CD4-positive, alpha-beta memory T cell (primary cell): ENCODE data around the gene GPI. TPM values are rescaled to one million over a fixed set of nuclear protein-coding genes. Genes with fewer than 3 reads are reported as not detected.
"Not testable (repeated sequence)": the region's sequence is repeated elsewhere in the genome, so short reads cannot be mapped to it uniquely, and the experiment has no call there.

Experiments used
- CTCF ChIA-PET: fragments of 350-600 bp; sonication (Branson Sonifier 250); formaldehyde crosslinking; loops from one replicate; lab custom pipeline; 2021; ENCODE audit warnings: inconsistent platforms; ENCODE audit not compliant: partially characterized antibody; lab: Charles Lee
- POLR2A ChIA-PET: fragments of 350-600 bp; sonication (Branson Sonifier 250); formaldehyde crosslinking; loops from one replicate; lab custom pipeline; 2021; ENCODE audit not compliant: partially characterized antibody; lab: Charles Lee
- DNase-seq, 5 donors: peaks; one replicate each; pipeline versions ENCODE4 v3.0.0 to v3.0.0-alpha.2; 2020 to 2022; ENCODE audit warnings: mixed read lengths in 1 of 5
- H3K27ac ChIP-seq: one replicate; pipeline ENCODE4 v1.7.0; 2013; ENCODE audit warnings: low read depth, low read length
- H3K27me3 ChIP-seq: 2 replicates; pipeline ENCODE4 v1.7.0; 2013; ENCODE audit warnings: mild to moderate bottlenecking, low read length, moderate library complexity; ENCODE audit not compliant: insufficient read depth
- H3K36me3 ChIP-seq: 2 replicates; pipeline ENCODE4 v1.7.0; 2013; ENCODE audit warnings: mild to moderate bottlenecking, low read length, moderate library complexity; ENCODE audit not compliant: insufficient read depth
- H3K4me1 ChIP-seq: 2 replicates; pipeline ENCODE4 v1.7.0; 2013; ENCODE audit warnings: mild to moderate bottlenecking, low read length, moderate library complexity; ENCODE audit not compliant: insufficient read depth
- H3K4me3 ChIP-seq, 2 donors: one replicate each; pipeline ENCODE4 v1.7.0; 2013; ENCODE audit warnings: low read length in 2 of 2, mild to moderate bottlenecking in 1 of 2
- H3K9me3 ChIP-seq, 2 donors: one replicate each; pipeline ENCODE4 v1.7.0; 2013; ENCODE audit warnings: low read length in 2 of 2, control low read depth in 1 of 2; ENCODE audit not compliant: control insufficient read depth in 1 of 2
- H3K27ac Mint-ChIP-seq, 7 donors: one replicate each; pipeline ENCODE4 v1.8.0; 2020 to 2021; ENCODE audit warnings: mixed read lengths in 7 of 7, mild to moderate bottlenecking in 6 of 7, inconsistent platforms in 3 of 7, moderate library complexity in 3 of 7
- H3K27me3 Mint-ChIP-seq, 2 donors: one replicate each; pipeline ENCODE4 v1.8.0; 2020 to 2021; ENCODE audit warnings: mixed read lengths in 2 of 2
- H3K36me3 Mint-ChIP-seq, 2 donors: one replicate each; pipeline ENCODE4 v1.8.0; 2020 to 2021; ENCODE audit warnings: mixed read lengths in 2 of 2, inconsistent platforms in 1 of 2, mild to moderate bottlenecking in 1 of 2
- H3K4me1 Mint-ChIP-seq, 4 donors: one replicate each; pipeline ENCODE4 v1.8.0; 2020 to 2021; ENCODE audit warnings: mixed read lengths in 4 of 4, mild to moderate bottlenecking in 1 of 4
- H3K4me3 Mint-ChIP-seq, 8 donors: one replicate each; pipeline ENCODE4 v1.8.0; 2020 to 2021; ENCODE audit warnings: mixed read lengths in 8 of 8, mild to moderate bottlenecking in 7 of 8, moderate library complexity in 6 of 8, inconsistent platforms in 3 of 8
- H3K9me3 Mint-ChIP-seq, 8 donors: one replicate each; pipeline ENCODE4 v1.8.0; 2020 to 2021; ENCODE audit warnings: mixed read lengths in 8 of 8, mild to moderate bottlenecking in 5 of 8, inconsistent platforms in 3 of 8, moderate library complexity in 1 of 8
- intact Hi-C: fragments of 100-400 bp; cut with micrococcal nuclease; formaldehyde crosslinking; loops from one replicate; pipeline ENCODE4 v1.15.1; 2023
- polyA plus RNA-seq, 2 donors: library from polyadenylated mRNA; unstranded; fragments of 300-500 nt; fragmentation: Illumina TruSeq; gene quantifications; one replicate each; pipeline ENCODE4 v1.2.3, GENCODE V29; 2021
- total RNA-seq, 2 experiments: library from RNA; stranded (reverse); gene quantifications; one replicate each; pipeline ENCODE4 v1.2.3, GENCODE V29; 2021

Gene GPI
- total and polyA plus RNA-seq, 4 experiments from 2014 or later: 121 to 156 (median 127) TPM

DNA sequence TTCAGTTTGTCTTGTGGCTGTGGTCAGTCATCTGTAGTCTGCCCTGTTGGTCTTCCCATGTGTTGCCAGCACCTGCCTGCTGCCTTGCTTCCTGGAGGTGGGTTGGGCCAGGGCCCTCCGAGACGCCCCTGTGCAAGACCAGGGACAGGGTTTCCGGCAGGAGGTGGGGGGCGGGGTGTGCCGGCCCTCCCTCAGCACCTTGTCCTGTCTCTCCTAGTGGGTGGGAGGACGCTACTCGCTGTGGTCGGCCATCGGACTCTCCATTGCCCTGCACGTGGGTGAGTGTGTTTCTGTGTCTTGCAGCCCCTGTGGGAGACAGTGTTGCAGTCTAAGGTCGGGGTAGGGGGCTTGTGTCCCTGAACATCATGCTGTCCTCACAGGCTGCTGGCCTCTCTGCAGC, 28.0 kb downstream of the GPI start:
- Histone ChIP-seq H3K27me3 (no peaks in the 10 kb centered on the region), H3K4me3 (no peak overlapping the region), H3K4me1 (no peaks in the 10 kb centered on the region), H3K36me3 (peaks cover 65% of the 10 kb centered on the region), H3K9me3 (no peaks in the 10 kb centered on the region), H3K27ac (no peak overlapping the region)
- intact Hi-C loops: no loop called here
- H3K36me3 Mint-ChIP-seq: peaks cover 4 to 31% of the 10 kb centered on the region in 2 donors
- CTCF ChIA-PET: no interaction called here
- H3K27me3 Mint-ChIP-seq: no peaks in the 10 kb centered on the region
- H3K4me3 Mint-ChIP-seq: no peak overlapping the region
- DNase-seq: no peak
- no peaks in the 10 kb centered on the region for H3K9me3 Mint-ChIP-seq
- POLR2A ChIA-PET: no interaction called here
- H3K4me1 Mint-ChIP-seq: no peaks in the 10 kb centered on the region
- H3K27ac Mint-ChIP-seq: no peak overlapping the region

DNA sequence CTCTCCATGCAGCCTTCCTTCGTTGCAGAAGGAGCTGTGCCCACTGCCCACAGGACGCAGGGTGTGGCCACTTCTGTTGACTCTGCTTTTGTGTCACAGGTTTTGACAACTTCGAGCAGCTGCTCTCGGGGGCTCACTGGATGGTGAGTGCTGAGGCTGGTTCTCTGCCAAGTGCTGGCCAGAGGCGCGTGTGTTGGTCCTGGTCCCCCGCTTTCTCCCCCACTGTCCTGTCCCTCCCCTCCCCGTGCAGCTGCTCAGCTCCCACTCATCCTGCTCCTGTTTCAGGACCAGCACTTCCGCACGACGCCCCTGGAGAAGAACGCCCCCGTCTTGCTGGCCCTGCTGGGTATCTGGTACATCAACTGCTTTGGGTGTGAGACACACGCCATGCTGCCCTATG, 28.6 kb downstream of the GPI start:
- CTCF ChIA-PET: no interaction called here
- POLR2A ChIA-PET: no interaction called here
- no peak overlapping the region for H3K27ac Mint-ChIP-seq

DNA sequence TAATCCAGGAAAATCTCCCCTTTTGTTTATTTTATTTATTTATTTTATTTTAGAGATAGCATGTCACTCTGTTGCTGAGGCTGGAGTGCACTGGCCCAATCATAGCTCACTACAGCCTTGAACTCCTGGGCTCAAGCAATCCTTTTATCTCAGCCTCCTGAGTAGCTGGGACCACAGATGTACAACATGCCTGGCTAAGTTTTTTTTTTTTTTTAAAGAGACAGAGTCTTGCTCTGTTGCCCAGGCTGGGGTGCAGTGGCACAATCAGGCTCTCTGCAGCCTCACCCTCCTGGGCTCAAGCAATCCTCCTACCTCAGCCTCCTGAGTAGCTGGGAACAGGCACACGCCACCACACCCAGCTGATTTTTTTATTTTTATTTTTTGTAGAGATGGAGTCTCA, 32.9 kb downstream of the GPI start:
- Histone ChIP-seq H3K4me1 (no peaks in the 10 kb centered on the region), H3K36me3 (peaks cover 50% of the 10 kb centered on the region)
- POLR2A ChIA-PET: interaction anchor here (1.9 kb wide), 1 partner anchor 30 kb away, joined by 5 read pairs; the partner anchor contains the start of gene UBA2

More for the DNA sequence above, 28.6 kb downstream of the GPI start:
- Histone ChIP-seq H3K36me3 (peaks cover 65% of the 10 kb centered on the region), H3K27ac (no peak overlapping the region), H3K9me3 (no peaks in the 10 kb centered on the region), H3K27me3 (no peaks in the 10 kb centered on the region), H3K4me1 (no peaks in the 10 kb centered on the region), H3K4me3 (no peak overlapping the region)
- Mint-ChIP-seq H3K4me1 (no peaks in the 10 kb centered on the region), H3K36me3 (peaks cover 4 to 33% of the 10 kb centered on the region in 2 donors), H3K4me3 (no peak overlapping the region), H3K9me3 (no peaks in the 10 kb centered on the region), H3K27me3 (no peaks in the 10 kb centered on the region)
- no peak for DNase-seq
- intact Hi-C loops: no loop called here

DNA sequence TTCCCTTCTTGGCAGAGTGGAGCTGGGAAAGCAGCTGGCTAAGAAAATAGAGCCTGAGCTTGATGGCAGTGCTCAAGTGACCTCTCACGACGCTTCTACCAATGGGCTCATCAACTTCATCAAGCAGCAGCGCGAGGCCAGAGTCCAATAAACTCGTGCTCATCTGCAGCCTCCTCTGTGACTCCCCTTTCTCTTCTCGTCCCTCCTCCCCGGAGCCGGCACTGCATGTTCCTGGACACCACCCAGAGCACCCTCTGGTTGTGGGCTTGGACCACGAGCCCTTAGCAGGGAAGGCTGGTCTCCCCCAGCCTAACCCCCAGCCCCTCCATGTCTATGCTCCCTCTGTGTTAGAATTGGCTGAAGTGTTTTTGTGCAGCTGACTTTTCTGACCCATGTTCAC, 34.9 kb downstream of the GPI start:
- Histone ChIP-seq H3K27ac (no peak overlapping the region), H3K9me3 (no peaks in the 10 kb centered on the region), H3K4me3 (no peak overlapping the region), H3K36me3 (peaks cover 33% of the 10 kb centered on the region), H3K27me3 (no peaks in the 10 kb centered on the region), H3K4me1 (peaks cover 8% of the 10 kb centered on the region)
- no peak overlapping the region for H3K27ac Mint-ChIP-seq
- no peak overlapping the region for H3K4me3 Mint-ChIP-seq
- H3K36me3 Mint-ChIP-seq: peaks cover 9 to 42% of the 10 kb centered on the region in 2 donors
- POLR2A ChIA-PET: no interaction called here
- CTCF ChIA-PET: interaction anchor here (1.7 kb wide), 1 partner anchor 32 kb away, joined by 3 read pairs; no protein-coding TSS in a partner anchor
- DNase-seq: no peak
- no peaks in the 10 kb centered on the region for H3K27me3 Mint-ChIP-seq
- intact Hi-C loops: no loop called here
- H3K4me1 Mint-ChIP-seq: peaks cover 3 to 13% (median 10%) of the 10 kb centered on the region in 4 donors
- H3K9me3 Mint-ChIP-seq: no peaks in the 10 kb centered on the region

More for the DNA sequence above, 32.9 kb downstream of the GPI start:
- Mint-ChIP-seq H3K9me3 (no peaks in the 10 kb centered on the region), H3K4me1 (no peaks in the 10 kb centered on the region), H3K27me3 (no peaks in the 10 kb centered on the region), H3K36me3 (peaks cover 9 to 46% of the 10 kb centered on the region in 2 donors), H3K4me3 (no peak overlapping the region), H3K27ac (no peak overlapping the region)
- CTCF ChIA-PET: interaction anchor here (0.6 to 1.3 kb wide), 2 partner anchors 16 to 51 kb away, joined by 3 to 5 read pairs; no protein-coding TSS in a partner anchor
- H3K27me3 ChIP-seq: no peaks in the 10 kb centered on the region
- H3K4me3 ChIP-seq: no peak overlapping the region
- no peaks in the 10 kb centered on the region for H3K9me3 ChIP-seq
- no peak overlapping the region for H3K27ac ChIP-seq
- intact Hi-C loops: no loop called here
- no peak for DNase-seq

DNA sequence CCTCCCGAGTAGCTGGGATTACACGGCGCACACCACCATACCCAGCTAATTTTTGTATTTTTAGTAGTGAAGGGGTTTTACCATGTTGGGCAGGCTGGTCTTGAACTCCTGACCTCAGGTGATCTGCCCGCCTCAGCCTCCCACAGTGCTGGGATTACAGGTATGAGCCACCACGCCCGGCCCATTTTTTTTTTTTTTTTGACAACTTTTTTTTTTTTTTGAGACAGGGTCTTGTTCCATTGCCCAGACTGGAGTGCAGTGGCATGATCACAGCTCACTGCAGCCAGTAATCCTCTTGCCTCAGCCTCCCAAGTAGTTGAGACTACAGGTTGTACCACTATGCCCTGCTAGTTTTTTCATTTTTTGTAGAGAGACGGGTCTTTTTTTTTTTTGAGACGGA, 35.8 kb downstream of the GPI start:
- DNase-seq, H3K27me3 ChIP-seq, H3K27ac ChIP-seq, H3K4me3 ChIP-seq, H3K9me3 ChIP-seq, H3K9me3 Mint-ChIP-seq, H3K27me3 Mint-ChIP-seq, POLR2A ChIA-PET, H3K27ac Mint-ChIP-seq, intact Hi-C loops, H3K4me3 Mint-ChIP-seq: not testable (repeated sequence)
- H3K36me3 Mint-ChIP-seq: peaks cover 9 to 38% of the 10 kb centered on the region in 2 donors
- H3K36me3 ChIP-seq: peaks cover 30% of the 10 kb centered on the region
- CTCF ChIA-PET: interaction anchor here (1.7 kb wide), 1 partner anchor 31 kb away, joined by 3 read pairs; no protein-coding TSS in a partner anchor
- peaks cover 16% of the 10 kb centered on the region for H3K4me1 ChIP-seq
- H3K4me1 Mint-ChIP-seq: peaks cover 4 to 14% (median 11%) of the 10 kb centered on the region in 4 donors

DNA sequence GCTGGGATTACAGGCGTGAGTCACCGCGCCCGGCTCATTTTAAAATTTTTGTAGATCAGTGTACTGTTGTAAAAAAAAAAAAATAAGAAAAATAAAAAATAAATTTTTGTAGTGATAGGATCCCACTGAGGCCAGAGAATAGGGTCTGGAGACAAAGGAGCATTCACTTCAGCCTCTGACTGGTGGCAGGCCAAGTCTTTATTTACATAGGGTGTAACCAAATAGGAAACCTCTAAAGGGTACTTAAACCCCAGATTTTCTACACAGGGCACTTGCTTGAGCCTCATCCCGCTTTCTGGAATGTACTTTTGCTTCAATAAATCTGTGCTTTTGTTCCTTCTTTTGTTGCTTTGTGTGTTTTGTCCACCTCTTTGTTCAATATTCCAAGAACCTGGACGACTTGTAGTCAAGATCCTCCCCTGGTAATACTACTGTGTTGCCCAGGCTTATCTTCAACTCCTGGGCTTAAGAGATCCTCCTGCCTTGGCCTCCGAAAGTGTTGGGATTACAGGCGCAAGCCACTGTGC, 37.1 kb downstream of the GPI start:
- ChIA-PET POLR2A (no interaction called here), CTCF (no interaction called here)
- Histone ChIP-seq H3K27ac (no peak overlapping the region), H3K4me1 (peaks cover 16% of the 10 kb centered on the region), H3K27me3 (no peaks in the 10 kb centered on the region), H3K9me3 (no peaks in the 10 kb centered on the region), H3K36me3 (peaks cover 19% of the 10 kb centered on the region), H3K4me3 (no peak overlapping the region)
- Mint-ChIP-seq H3K27ac (peak overlapping the region in 1 of 7 donors; percentile 18), H3K27me3 (no peaks in the 10 kb centered on the region), H3K4me3 (no peak overlapping the region), H3K9me3 (no peaks in the 10 kb centered on the region), H3K4me1 (peaks cover 4 to 17% (median 11%) of the 10 kb centered on the region in 4 donors), H3K36me3 (peaks cover 9 to 30% of the 10 kb centered on the region in 2 donors)
- intact Hi-C loops: no loop called here
- no peak for DNase-seq

DNA sequence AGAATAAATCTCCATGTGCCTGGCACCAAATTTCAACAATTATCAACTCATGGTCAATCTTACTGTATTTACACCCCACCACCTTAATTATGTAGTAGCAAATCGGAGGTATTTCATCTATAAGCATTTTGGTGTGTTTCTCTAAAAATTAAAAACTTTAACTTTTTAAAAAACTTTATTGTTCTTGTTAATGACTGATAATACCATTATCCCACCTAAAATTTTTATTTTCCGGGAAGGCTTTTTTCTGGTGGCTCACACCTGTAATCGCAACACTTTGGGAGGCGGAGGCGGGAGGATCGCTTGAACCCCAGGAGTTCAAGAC, 38.8 kb downstream of the GPI start:
- Histone ChIP-seq H3K27ac (peak overlapping the region; percentile 74), H3K4me1 (peaks cover 16% of the 10 kb centered on the region), H3K36me3 (peaks cover 13% of the 10 kb centered on the region), H3K27me3 (no peaks in the 10 kb centered on the region), H3K4me3 (peak overlapping the region; percentile 78 to 100), H3K9me3 (no peaks in the 10 kb centered on the region)
- intact Hi-C loops: loop anchor here (1.0 to 2.0 kb wide), 3 partner anchors 25 to 53 kb away; partner anchors contain the start of gene UBA2
- Mint-ChIP-seq H3K4me1 (peaks cover 4 to 24% (median 13%) of the 10 kb centered on the region in 4 donors), H3K27me3 (no peaks in the 10 kb centered on the region), H3K4me3 (peak overlapping the region; percentile 88 to 94 (median 92)), H3K27ac (peak overlapping the region; percentile 82 to 93 (median 85)), H3K36me3 (peaks cover 7 to 21% of the 10 kb centered on the region in 2 donors), H3K9me3 (no peaks in the 10 kb centered on the region)
- ChIA-PET CTCF (no interaction called here), POLR2A (interaction anchor here (1.0 to 2.5 kb wide), 5 partner anchors 17 to 231 kb away, joined by 3 to 20 read pairs (median 7); partner anchors contain the start of genes LSM14A and UBA2)
- DNase-seq: no peak
